Measurements from ENCODE around the gene PTPN20. TPM values are rescaled to one million over a fixed set of nuclear protein-coding genes. Genes with fewer than 3 reads are reported as not detected.

Gene PTPN20
- total and polyA plus RNA-seq, 2 of the 4 experiments (the other 2 are of a cell fraction): 0.14 TPM; not detected in 1

DNA sequence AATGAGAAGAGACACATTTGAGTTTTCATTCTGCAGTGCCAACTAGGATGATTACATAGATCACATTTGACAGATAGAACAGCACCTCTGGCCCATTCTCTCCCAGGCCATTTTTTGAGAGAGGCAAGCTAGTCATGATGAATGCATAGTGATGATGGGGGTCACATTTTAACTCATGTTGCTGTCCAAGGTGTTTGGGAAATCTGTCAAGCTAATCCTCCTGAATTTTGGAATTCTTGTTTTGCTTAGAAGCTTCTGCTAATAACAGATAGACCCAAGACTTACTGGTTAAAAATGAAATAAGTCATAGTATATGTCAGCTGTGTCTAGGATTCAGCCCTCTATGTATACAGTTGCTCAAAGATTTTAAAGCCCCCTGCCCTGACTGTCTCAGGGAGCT lies 101.0 kb downstream of the PTPN20 start:
- H3K4me2 ChIP-seq (ENCODE audit: low read depth, low read length): no peak overlapping the region
- no peak overlapping the region for H3K18ac ChIP-seq (ENCODE audit: low read depth, low read length)
- DNase-seq (no peak), ATAC-seq (ENCODE audit: low read depth) (no peak)
- no peaks in the 10 kb centered on the region for H3K36me3 ChIP-seq (ENCODE audit: control insufficient read depth, insufficient read depth, low read length)
- dilution Hi-C loops (cut with HindIII; ENCODE audit: low sequenced_read_pairs, unreplicated experiment): no loop called here
- H2BK5ac ChIP-seq (ENCODE audit: low read depth, low read length, poor library complexity, severe bottlenecking): no peak overlapping the region
- H2AK9ac ChIP-seq (replicated peaks; ENCODE audit: low read depth, low read length, poor library complexity): no peak overlapping the region
- ChIA-PET CTCF (no interaction called here), POLR2A (ENCODE audit: unreplicated experiment) (no interaction called here)
- H2AFZ ChIP-seq (replicated peaks; ENCODE audit: low read length, poor library complexity): no peak overlapping the region
- no peaks in the 10 kb centered on the region for H3K79me1 ChIP-seq (ENCODE audit: low read depth in 1 of 2, low read length in 2 of 2)
- H3K9me3 ChIP-seq (ENCODE audit: control insufficient read depth, insufficient read depth, low read length): no peaks in the 10 kb centered on the region
- no peak overlapping the region for H3K56ac ChIP-seq (ENCODE audit: extremely low read depth, insufficient read depth, low read length)
- no peak overlapping the region for H4K5ac ChIP-seq (ENCODE audit: low read depth, low read length)
- H2BK15ac ChIP-seq (ENCODE audit: low read depth, low read length): no peak overlapping the region
- no peaks in the 10 kb centered on the region; the same call in 1 of the 2 replicates for H3K9me1 ChIP-seq (ENCODE audit: insufficient read depth, low read length)
- no peak overlapping the region for H4K91ac ChIP-seq (ENCODE audit: insufficient read depth, low read depth, low read length)
- BruUV-seq (replicated peaks): no TSS peak
- H2BK20ac ChIP-seq (ENCODE audit: low read depth, low read length): no peak overlapping the region
- H3K27ac ChIP-seq (ENCODE audit: insufficient read depth, low read length): no peak overlapping the region
- TF ChIP-seq, protein P1, sequence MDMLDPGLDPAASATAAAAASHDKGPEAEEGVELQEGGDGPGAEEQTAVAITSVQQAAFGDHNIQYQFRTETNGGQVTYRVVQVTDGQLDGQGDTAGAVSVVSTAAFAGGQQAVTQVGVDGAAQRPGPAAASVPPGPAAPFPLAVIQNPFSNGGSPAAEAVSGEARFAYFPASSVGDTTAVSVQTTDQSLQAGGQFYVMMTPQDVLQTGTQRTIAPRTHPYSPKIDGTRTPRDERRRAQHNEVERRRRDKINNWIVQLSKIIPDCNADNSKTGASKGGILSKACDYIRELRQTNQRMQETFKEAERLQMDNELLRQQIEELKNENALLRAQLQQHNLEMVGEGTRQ (IDR thresholded peaks at IDR 0.05; ENCODE audit: low read depth, low read length): no peak
- no peak for TF ChIP-seq RAD21 (IDR thresholded peaks at IDR 0.05; ENCODE audit: low read length)
- TF ChIP-seq SMC3 (IDR thresholded peaks at IDR 0.05; ENCODE audit: low read depth, low read length): no peak
- TF ChIP-seq MAZ (IDR thresholded peaks at IDR 0.05; ENCODE audit: borderline replicate concordance, low read depth, low read length): no peak
- no peak for TF ChIP-seq MXI1 (IDR thresholded peaks at IDR 0.05; ENCODE audit: borderline replicate concordance, low read depth, low read length)
- no peak for TF ChIP-seq BHLHE40 (IDR thresholded peaks at IDR 0.05; ENCODE audit: low read depth, low read length)
- TF ChIP-seq, protein P2, sequence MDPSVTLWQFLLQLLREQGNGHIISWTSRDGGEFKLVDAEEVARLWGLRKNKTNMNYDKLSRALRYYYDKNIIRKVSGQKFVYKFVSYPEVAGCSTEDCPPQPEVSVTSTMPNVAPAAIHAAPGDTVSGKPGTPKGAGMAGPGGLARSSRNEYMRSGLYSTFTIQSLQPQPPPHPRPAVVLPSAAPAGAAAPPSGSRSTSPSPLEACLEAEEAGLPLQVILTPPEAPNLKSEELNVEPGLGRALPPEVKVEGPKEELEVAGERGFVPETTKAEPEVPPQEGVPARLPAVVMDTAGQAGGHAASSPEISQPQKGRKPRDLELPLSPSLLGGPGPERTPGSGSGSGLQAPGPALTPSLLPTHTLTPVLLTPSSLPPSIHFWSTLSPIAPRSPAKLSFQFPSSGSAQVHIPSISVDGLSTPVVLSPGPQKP (IDR thresholded peaks at IDR 0.05; ENCODE audit: borderline replicate concordance, low read depth, low read length): no peak
- no peak for TF ChIP-seq NFE2L2 (IDR thresholded peaks at IDR 0.05; ENCODE audit: low read depth, low read length)
- TF ChIP-seq CEBPB (IDR thresholded peaks at IDR 0.05; ENCODE audit: low read depth, low read length): no peak
- no peak for TF ChIP-seq POLR2A (IDR thresholded peaks at IDR 0.05; ENCODE audit: low read depth, low read length)
- no peak for TF ChIP-seq RFX5 (IDR thresholded peaks at IDR 0.05; ENCODE audit: low read depth, low read length)
- TF ChIP-seq, protein P3, sequence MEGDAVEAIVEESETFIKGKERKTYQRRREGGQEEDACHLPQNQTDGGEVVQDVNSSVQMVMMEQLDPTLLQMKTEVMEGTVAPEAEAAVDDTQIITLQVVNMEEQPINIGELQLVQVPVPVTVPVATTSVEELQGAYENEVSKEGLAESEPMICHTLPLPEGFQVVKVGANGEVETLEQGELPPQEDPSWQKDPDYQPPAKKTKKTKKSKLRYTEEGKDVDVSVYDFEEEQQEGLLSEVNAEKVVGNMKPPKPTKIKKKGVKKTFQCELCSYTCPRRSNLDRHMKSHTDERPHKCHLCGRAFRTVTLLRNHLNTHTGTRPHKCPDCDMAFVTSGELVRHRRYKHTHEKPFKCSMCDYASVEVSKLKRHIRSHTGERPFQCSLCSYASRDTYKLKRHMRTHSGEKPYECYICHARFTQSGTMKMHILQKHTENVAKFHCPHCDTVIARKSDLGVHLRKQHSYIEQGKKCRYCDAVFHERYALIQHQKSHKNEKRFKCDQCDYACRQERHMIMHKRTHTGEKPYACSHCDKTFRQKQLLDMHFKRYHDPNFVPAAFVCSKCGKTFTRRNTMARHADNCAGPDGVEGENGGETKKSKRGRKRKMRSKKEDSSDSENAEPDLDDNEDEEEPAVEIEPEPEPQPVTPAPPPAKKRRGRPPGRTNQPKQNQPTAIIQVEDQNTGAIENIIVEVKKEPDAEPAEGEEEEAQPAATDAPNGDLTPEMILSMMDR (conservative IDR thresholded peaks at IDR 0.05; ENCODE audit: low read depth, low read length): no peak
- TF ChIP-seq CHD1 (IDR thresholded peaks at IDR 0.05; ENCODE audit: low read depth, low read length): no peak
- no peak for TF ChIP-seq RCOR1 (IDR thresholded peaks at IDR 0.05; ENCODE audit: insufficient replicate concordance, low read length)
- TF ChIP-seq FOS (IDR thresholded peaks at IDR 0.05; ENCODE audit: low read depth, low read length): no peak
- TF ChIP-seq MAFK (IDR thresholded peaks at IDR 0.05; ENCODE audit: low read depth, low read length): no peak
- H4K20me1 ChIP-seq (ENCODE audit: insufficient read depth, low read length): no peaks in the 10 kb centered on the region
- no peak overlapping the region for H3K9ac ChIP-seq (ENCODE audit: low read depth, low read length)
- H3K23ac ChIP-seq (ENCODE audit: low read depth, low read length): no peak overlapping the region
- intact Hi-C loops (cut with micrococcal nuclease): no loop called here
- in situ Hi-C loops (cut with MboI; ENCODE audit: low sequenced_read_pairs): no loop called here
- H2AK5ac ChIP-seq (ENCODE audit: low read depth, low read length): no peak overlapping the region
- H3K4me1 ChIP-seq (ENCODE audit: control insufficient read depth, insufficient read depth, low read length): no peaks in the 10 kb centered on the region
- no peak overlapping the region for H3K14ac ChIP-seq (replicated peaks; ENCODE audit: low read depth, low read length)
- no peak overlapping the region for H4K8ac ChIP-seq (ENCODE audit: low read depth in 2 of 2, low read length in 2 of 2)
- H3K27me3 ChIP-seq (ENCODE audit: control insufficient read depth, insufficient read depth, low read length): peaks cover 22% of the 10 kb centered on the region
- H3K4ac ChIP-seq (ENCODE audit: low read depth, low read length): no peak overlapping the region
- H2BK120ac ChIP-seq (ENCODE audit: low read depth, low read length): no peak overlapping the region
- no peak overlapping the region for H3K4me3 ChIP-seq (ENCODE audit: insufficient read depth, low read depth, low read length)

Data from IMR-90 (cell line).